Mesendoderm (in vitro differentiated cells): ENCODE data around the gene CCDC190.
"Not testable (repeated sequence)": the region's sequence is repeated elsewhere in the genome, so short reads cannot be mapped to it uniquely, and the experiment has no call there.

Experiments
- DNase-seq: peaks from one replicate; pipeline ENCODE4 v3.0.0; 2013
- H2AK5ac ChIP-seq: 2 replicates; pipeline ENCODE4 v1.6.1; 2013; ENCODE audit warnings: low read length, inconsistent platforms
- H2BK120ac ChIP-seq: 2 replicates; pipeline ENCODE4 v1.6.1; 2013; ENCODE audit warnings: low read depth, mild to moderate bottlenecking, low read length, moderate library complexity, mixed read lengths
- H2BK15ac ChIP-seq: replicated peaks from 2 replicates; pipeline ENCODE4 v1.6.1; 2013; ENCODE audit warnings: low read depth, mild to moderate bottlenecking, moderate library complexity
- H2BK5ac ChIP-seq: 2 replicates; pipeline ENCODE4 v1.6.1; 2013; ENCODE audit warnings: low read length, inconsistent platforms
- H3K18ac ChIP-seq: 2 replicates; pipeline ENCODE4 v1.6.1; 2013; ENCODE audit warnings: mild to moderate bottlenecking, low read length, mixed read lengths
- H3K23ac ChIP-seq: one replicate; pipeline ENCODE4 v1.6.1; 2013; ENCODE audit warnings: low read length
- H3K27ac ChIP-seq: 2 replicates; pipeline ENCODE4 v1.5.1; 2013; ENCODE audit warnings: low read depth, mild to moderate bottlenecking, inconsistent platforms, low read length, moderate library complexity
- H3K27me3 ChIP-seq: 2 replicates; pipeline ENCODE4 v1.6.1; 2013; ENCODE audit warnings: low read length, control low read depth, mild to moderate bottlenecking, inconsistent platforms; ENCODE audit not compliant: insufficient read depth, poor library complexity
- H3K36me3 ChIP-seq: 2 replicates; pipeline ENCODE4 v1.6.1; 2013; ENCODE audit warnings: low read length, inconsistent platforms; ENCODE audit not compliant: control insufficient read depth, insufficient read depth
- H3K4ac ChIP-seq: one replicate; pipeline ENCODE4 v1.6.1; 2013; ENCODE audit warnings: low read depth, mild to moderate bottlenecking, low read length, moderate library complexity
- H3K4me1 ChIP-seq: 2 replicates; pipeline ENCODE4 v1.6.1; 2013; ENCODE audit warnings: low read depth, low read length, inconsistent platforms; ENCODE audit not compliant: control insufficient read depth
- H3K4me2 ChIP-seq: 2 replicates; pipeline ENCODE4 v1.6.1; 2013; ENCODE audit warnings: low read length
- H3K4me3 ChIP-seq: 2 replicates; pipeline ENCODE4 v1.5.1; 2013; ENCODE audit warnings: mild to moderate bottlenecking, low read length
- H3K56ac ChIP-seq: one replicate; pipeline ENCODE4 v1.6.1; 2013; ENCODE audit warnings: low read length
- H3K79me1 ChIP-seq: 2 replicates; pipeline ENCODE4 v1.6.1; 2013; ENCODE audit warnings: low read length, inconsistent platforms
- H3K79me2 ChIP-seq: 2 replicates; pipeline ENCODE4 v1.6.1; 2013; ENCODE audit warnings: mild to moderate bottlenecking, low read length; ENCODE audit not compliant: control insufficient read depth, insufficient read depth
- H3K9ac ChIP-seq: 2 replicates; pipeline ENCODE4 v1.6.1; 2013; ENCODE audit warnings: low read length, inconsistent platforms
- H4K5ac ChIP-seq: one replicate; pipeline ENCODE4 v1.6.1; 2013; ENCODE audit warnings: low read length
- H4K8ac ChIP-seq: one replicate; pipeline ENCODE4 v1.6.1; 2013; ENCODE audit warnings: low read depth, mild to moderate bottlenecking, control low read depth, low read length, moderate library complexity
- WGBS: extraction: QIAGEN DNeasy Blood & Tissue Kit; methylation state at CpG from one replicate; pipeline ENCODE4 v1.1.7; 2013; ENCODE audit warnings: low lambda C conversion rate, missing lambda C conversion rate; ENCODE audit not compliant: insufficient coverage; ENCODE audit errors: extremely low coverage; 5-methylcytosine and 5-hydroxymethylcytosine counted together

The CCDC190 gene

DNA sequence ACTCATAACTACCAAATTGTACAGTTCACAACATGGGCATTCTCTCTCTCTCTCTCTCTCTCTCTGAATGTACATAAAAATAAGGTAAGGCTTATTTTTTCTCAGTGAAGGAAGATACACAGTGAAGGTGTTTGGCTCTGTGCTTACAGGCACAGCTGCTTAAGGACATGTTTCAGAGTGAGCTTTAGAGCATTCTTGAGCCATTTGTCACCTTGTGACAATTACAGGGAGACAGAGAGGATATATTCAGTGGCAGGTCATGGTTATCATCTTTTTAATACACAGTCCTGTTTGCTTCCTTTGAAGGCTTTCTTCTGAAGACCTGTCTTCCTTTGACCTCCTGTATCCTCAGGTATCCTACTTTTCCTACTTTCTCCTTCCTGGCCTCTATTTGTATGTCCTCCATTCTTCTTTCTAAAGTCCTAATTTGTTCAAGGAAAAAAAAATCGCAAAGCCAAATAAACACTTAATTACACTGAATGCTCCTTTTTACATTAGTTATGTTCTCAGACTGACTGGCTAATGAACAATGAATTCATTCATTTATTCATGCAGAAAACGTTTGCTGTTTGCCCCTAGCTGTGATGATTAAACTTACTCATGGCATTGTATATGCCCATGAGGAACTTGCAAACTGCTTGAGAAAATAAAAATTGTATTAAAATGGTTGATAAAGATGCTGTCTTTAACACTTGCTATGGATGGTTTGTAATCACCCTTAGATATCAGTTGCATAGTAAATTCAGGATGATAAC, 37.0 kb downstream of the CCDC190 start:
- Histone ChIP-seq H3K36me3 (no peaks in the 10 kb centered on the region), H2BK120ac (no peak overlapping the region), H2AK5ac (no peak overlapping the region), H3K4me2 (no peak overlapping the region), H3K4me1 (peaks cover 5% of the 10 kb centered on the region), H3K23ac (no peak overlapping the region), H3K27ac (no peak overlapping the region), H3K27me3 (no peaks in the 10 kb centered on the region), H3K79me1 (no peaks in the 10 kb centered on the region), H4K5ac (no peak overlapping the region), H3K4me3 (no peak overlapping the region), H2BK5ac (no peak overlapping the region), H3K56ac (no peak overlapping the region), H3K4ac (no peak overlapping the region), H3K18ac (no peak overlapping the region), H4K8ac (no peak overlapping the region), H2BK15ac (peak overlapping the region; percentile 36), H3K79me2 (no peaks in the 10 kb centered on the region), H3K9ac (no peak overlapping the region)
- no CpG with 5 or more reads among the region's 2 CpGs for WGBS
- peak; percentile 73 for DNase-seq

DNA sequence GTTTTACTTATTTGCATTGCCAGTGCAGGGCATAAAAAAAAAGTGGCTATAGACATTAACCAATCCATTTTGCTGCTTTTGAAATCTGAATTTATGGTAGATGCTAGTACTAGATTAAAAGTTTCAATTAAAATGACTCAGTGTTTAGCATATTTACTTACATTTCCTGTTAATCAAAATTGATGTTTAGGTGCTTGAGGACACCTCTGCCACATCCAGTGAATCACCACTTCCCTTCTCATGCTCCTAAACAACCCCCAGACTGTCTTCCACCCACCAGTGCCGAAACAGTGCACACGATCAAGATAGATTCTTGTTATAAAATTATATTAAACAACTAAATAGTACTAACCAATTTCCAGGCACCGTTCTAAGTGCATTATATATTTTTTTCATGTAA, 37.7 kb downstream of the CCDC190 start:
- H3K23ac ChIP-seq: no peak overlapping the region
- H3K18ac ChIP-seq: no peak overlapping the region
- no peak overlapping the region for H3K4me3 ChIP-seq
- no peak overlapping the region for H3K56ac ChIP-seq
- WGBS: no CpG with 5 or more reads among the region's 3 CpGs
- H4K8ac ChIP-seq: no peak overlapping the region
- H3K36me3 ChIP-seq: no peaks in the 10 kb centered on the region
- no peak overlapping the region for H3K4ac ChIP-seq
- H2AK5ac ChIP-seq: no peak overlapping the region
- H2BK15ac ChIP-seq: no peak overlapping the region
- no peak overlapping the region for H3K27ac ChIP-seq
- no peak overlapping the region for H2BK5ac ChIP-seq
- peaks cover 5% of the 10 kb centered on the region for H3K4me1 ChIP-seq
- no peak overlapping the region for H4K5ac ChIP-seq
- H2BK120ac ChIP-seq: no peak overlapping the region
- H3K4me2 ChIP-seq: no peak overlapping the region
- DNase-seq: no peak
- H3K27me3 ChIP-seq: no peaks in the 10 kb centered on the region
- H3K79me2 ChIP-seq: no peaks in the 10 kb centered on the region
- no peaks in the 10 kb centered on the region for H3K79me1 ChIP-seq
- H3K9ac ChIP-seq: no peak overlapping the region

DNA sequence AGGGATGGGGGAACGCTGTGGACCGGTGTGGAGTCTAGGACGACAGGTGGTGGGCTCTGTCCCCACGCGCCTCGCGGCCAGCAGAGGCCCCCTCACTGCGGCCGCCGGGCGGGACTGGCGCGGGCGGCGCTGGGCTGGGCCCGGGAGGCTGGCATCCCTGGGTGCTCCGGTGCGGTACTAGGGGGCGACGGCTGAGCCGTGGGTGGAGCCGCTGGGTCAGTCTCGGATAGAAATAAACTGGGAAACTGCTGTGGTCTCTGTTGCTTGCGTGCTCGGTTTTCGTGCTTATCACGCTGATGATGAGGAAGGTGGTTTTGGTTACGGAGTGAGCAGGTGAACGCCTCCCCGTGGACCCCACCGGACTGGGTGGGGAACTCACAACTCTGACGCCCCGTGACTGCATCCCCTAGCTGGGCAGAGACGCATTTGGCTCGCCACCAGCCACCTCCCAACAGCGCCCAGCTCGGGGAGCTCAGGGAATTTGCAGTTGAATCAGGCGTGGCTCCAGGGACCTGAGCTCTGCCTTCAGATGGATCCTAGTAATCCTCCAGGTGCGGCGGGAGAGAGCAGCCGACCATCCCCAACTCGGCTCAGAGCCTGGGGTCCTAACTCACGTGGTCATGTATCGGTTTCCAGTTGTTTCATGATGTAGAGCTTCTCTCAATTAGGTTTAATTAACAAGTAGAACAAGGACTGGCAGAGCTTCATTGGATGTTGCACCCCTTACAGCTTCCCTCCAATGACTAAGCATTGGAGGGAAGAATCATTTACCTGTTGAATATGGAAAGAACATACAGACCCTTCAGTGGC, 38.4 kb downstream of the CCDC190 start:
- Histone ChIP-seq H3K4me2 (peak overlapping the region; percentile 58), H4K5ac (no peak overlapping the region), H3K27ac (no peak overlapping the region), H2BK15ac (no peak overlapping the region), H3K56ac (peak overlapping the region; percentile 66), H3K27me3 (no peaks in the 10 kb centered on the region), H3K4me1 (peaks cover 5% of the 10 kb centered on the region), H3K79me2 (no peaks in the 10 kb centered on the region), H3K18ac (no peak overlapping the region), H2BK5ac (no peak overlapping the region), H3K36me3 (no peaks in the 10 kb centered on the region), H4K8ac (no peak overlapping the region), H2AK5ac (no peak overlapping the region), H3K9ac (peak overlapping the region; percentile 23), H3K79me1 (no peaks in the 10 kb centered on the region), H3K23ac (no peak overlapping the region), H2BK120ac (no peak overlapping the region), H3K4ac (no peak overlapping the region), H3K4me3 (peak overlapping the region; percentile 14)
- WGBS: no CpG with 5 or more reads among the region's 44 CpGs
- DNase-seq: peak; percentile 82

DNA sequence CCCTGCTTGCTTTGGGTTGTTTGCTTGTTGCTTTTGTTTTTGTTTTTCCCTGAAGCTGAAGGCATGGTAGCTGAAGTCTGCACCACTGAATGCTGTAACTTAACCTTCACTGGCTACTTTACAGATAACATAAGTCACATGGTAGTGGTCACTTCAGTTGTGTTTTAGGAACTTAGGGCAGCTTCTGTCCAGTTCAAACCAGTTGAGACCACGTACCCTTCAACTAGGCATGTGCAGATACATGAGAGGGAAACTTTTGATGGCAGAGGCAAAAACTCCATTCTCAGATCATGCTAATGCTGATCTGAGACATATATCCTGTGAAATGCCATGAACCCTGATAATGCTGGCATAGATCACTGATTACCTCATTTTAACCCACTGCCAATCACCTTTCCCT, 42.3 kb downstream of the CCDC190 start:
- not testable (repeated sequence) for DNase-seq, H2BK15ac ChIP-seq, H3K56ac ChIP-seq, H3K27me3 ChIP-seq, H2BK120ac ChIP-seq, H4K8ac ChIP-seq, H3K27ac ChIP-seq, H3K4ac ChIP-seq, H2BK5ac ChIP-seq, H3K4me3 ChIP-seq, H2AK5ac ChIP-seq, H3K36me3 ChIP-seq, H4K5ac ChIP-seq, H3K79me2 ChIP-seq, H3K4me2 ChIP-seq, H3K79me1 ChIP-seq, H3K18ac ChIP-seq, H3K4me1 ChIP-seq, H3K9ac ChIP-seq, H3K23ac ChIP-seq
- WGBS: no CpG with 5 or more reads among the region's 1 CpG

DNA sequence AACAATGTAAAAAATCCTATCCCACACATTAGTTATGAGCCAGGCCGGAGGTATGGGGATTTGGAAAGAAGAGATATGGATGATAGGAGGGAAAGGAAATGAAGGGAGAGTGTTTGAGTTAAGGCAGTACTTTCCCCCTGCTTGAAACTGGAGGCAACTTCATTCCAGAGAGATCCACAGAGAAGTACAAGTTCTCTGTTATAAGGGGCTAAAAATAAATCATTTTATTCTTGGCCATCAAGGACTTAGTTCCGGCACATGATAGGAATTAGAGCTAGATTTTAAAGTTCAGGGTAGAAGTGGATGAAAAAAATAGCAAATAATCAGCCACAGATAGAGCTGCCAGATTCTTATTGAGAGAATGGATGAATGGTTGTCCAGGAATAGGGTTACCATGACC, 42.8 kb downstream of the CCDC190 start:
- not testable (repeated sequence) for H3K4me3 ChIP-seq, H4K8ac ChIP-seq, H2BK5ac ChIP-seq, H3K4ac ChIP-seq, H2BK15ac ChIP-seq, H3K4me2 ChIP-seq, H2AK5ac ChIP-seq, H3K36me3 ChIP-seq, H4K5ac ChIP-seq, H3K18ac ChIP-seq, H3K56ac ChIP-seq, H3K79me1 ChIP-seq, H3K79me2 ChIP-seq, H3K27me3 ChIP-seq, H3K23ac ChIP-seq, H3K4me1 ChIP-seq, H3K9ac ChIP-seq, H3K27ac ChIP-seq, H2BK120ac ChIP-seq, DNase-seq
- no CpG with 5 or more reads among the region's 2 CpGs for WGBS
